Measurements from ENCODE around the gene DFFA.

GRCh38 chr1:10444248-10444647 is 28.1 kb downstream of the DFFA start:
- TF ChIP-seq POLR2A (IDR thresholded peaks at IDR 0.05; ENCODE audit: low read depth, low read length) (no peak), POLR2AphosphoS5 (IDR thresholded peaks at IDR 0.05; ENCODE audit: low read depth, low read length) (no peak), TAF1 (IDR thresholded peaks at IDR 0.05; ENCODE audit: borderline replicate concordance, low read depth, low read length) (no peak)

All from GM12892 (cell line).